COLO829 (cell line): ENCODE data around the gene ELF1.
"Not testable (repeated sequence)": the region's sequence is repeated elsewhere in the genome, so short reads cannot be mapped to it uniquely, and the experiment has no call there.

ENCODE experiments used
- DNase-seq: peaks from one replicate; pipeline ENCODE4 v3.0.0; 2012; ENCODE audit warnings: low spot score

ELF1 gene

GRCh38 chr13:41040584-41041334 lies 21.6 kb upstream of the ELF1 start:
- no peak for DNase-seq

GRCh38 chr13:41039746-41040145 lies 20.6 kb upstream of the ELF1 start:
- no peak for DNase-seq

GRCh38 chr13:41036557-41036956 lies 17.4 kb upstream of the ELF1 start:
- not testable (repeated sequence) for DNase-seq

GRCh38 chr13:41034881-41035280 lies 15.8 kb upstream of the ELF1 start:
- no peak for DNase-seq

GRCh38 chr13:41034382-41034781 lies 15.3 kb upstream of the ELF1 start:
- DNase-seq: no peak

- DNase-seq: no peak
These were observed 13.7 kb upstream of the ELF1 start for GRCh38 chr13:41032691-41033376.

GRCh38 chr13:41029629-41030028 lies 10.5 kb upstream of the ELF1 start:
- DNase-seq: no peak

GRCh38 chr13:41028051-41028450 lies 8.9 kb upstream of the ELF1 start:
- DNase-seq: no peak

- no peak for DNase-seq
These were observed 7.7 kb upstream of the ELF1 start for GRCh38 chr13:41026788-41027187.

GRCh38 chr13:41025518-41025917 lies 6.4 kb upstream of the ELF1 start:
- DNase-seq: no peak

- DNase-seq: no peak
These were observed 647 bp upstream of the ELF1 start for GRCh38 chr13:41019578-41020347.

GRCh38 chr13:41018602-41018948 lies 541 bp downstream of the ELF1 start:
- DNase-seq: no peak

GRCh38 chr13:41017817-41018601 lies 1.1 kb downstream of the ELF1 start:
- DNase-seq: no peak

GRCh38 chr13:41017159-41017558 lies 2.0 kb downstream of the ELF1 start:
- peak; percentile 35 for DNase-seq

GRCh38 chr13:41015920-41016319 lies 3.2 kb downstream of the ELF1 start:
- DNase-seq: no peak

- no peak for DNase-seq
These were observed 5.3 kb downstream of the ELF1 start for GRCh38 chr13:41013835-41014234.

GRCh38 chr13:41012536-41012935 lies 6.6 kb downstream of the ELF1 start:
- DNase-seq: no peak

- no peak for DNase-seq
These were observed 7.6 kb downstream of the ELF1 start for GRCh38 chr13:41011382-41011956.

- DNase-seq: peak; percentile 47
These were observed 10.7 kb downstream of the ELF1 start for GRCh38 chr13:41008349-41008980.

- DNase-seq: no peak
These were observed 11.4 kb downstream of the ELF1 start for GRCh38 chr13:41007744-41008128.

GRCh38 chr13:41006978-41007743 lies 12.0 kb downstream of the ELF1 start:
- no peak for DNase-seq
